RWPE2 (cell line): Measurements from ENCODE around the gene SYNE3.
A peak's percentile ranks its signal among the peaks of the same experiment; 100 is the strongest.

ENCODE experiments used
- ATAC-seq: fragments of 200-7000 bp; cut with Tn5 transposase; 3 replicates; pipeline ENCODE4 v1.9.1; 2021; ENCODE audit warnings: low read depth
- DNase-seq: peaks from one replicate; pipeline ENCODE4 v3.0.0-alpha.2; 2020; ENCODE audit warnings: low spot score
- H3K27ac ChIP-seq: fragments of 450-650 bp; 2 replicates; pipeline ENCODE4 v1.5.1; 2017; ENCODE audit warnings: mild to moderate bottlenecking; ENCODE audit not compliant: poor library complexity, severe bottlenecking
- H3K27me3 ChIP-seq: fragments of 250-450 bp; sonication (Bioruptor Pico); 2 replicates; pipeline ENCODE4 v1.5.1; 2021; ENCODE audit warnings: mild to moderate bottlenecking, moderate library complexity; ENCODE audit not compliant: insufficient read depth, poor library complexity, severe bottlenecking
- H3K36me3 ChIP-seq: fragments of 250-450 bp; sonication (Bioruptor Pico); 2 replicates; pipeline ENCODE4 v1.5.1; 2020; ENCODE audit warnings: low read depth, mild to moderate bottlenecking, moderate library complexity
- H3K4me1 ChIP-seq: fragments of 250-450 bp; sonication (Bioruptor Pico); 2 replicates; pipeline ENCODE4 v1.5.1; 2021; ENCODE audit warnings: mild to moderate bottlenecking, moderate library complexity; ENCODE audit not compliant: insufficient read depth, poor library complexity, severe bottlenecking
- H3K4me3 ChIP-seq: fragments of 250-450 bp; sonication (Bioruptor Pico); 2 replicates; pipeline ENCODE4 v1.5.1; 2021; ENCODE audit warnings: mild to moderate bottlenecking, moderate library complexity; ENCODE audit not compliant: severe bottlenecking
- H3K9me3 ChIP-seq: fragments of 250-450 bp; sonication (Bioruptor Pico); 2 replicates; pipeline ENCODE4 v1.5.1; 2021; ENCODE audit warnings: mild to moderate bottlenecking, moderate library complexity; ENCODE audit not compliant: severe bottlenecking
- CTCF ChIP-seq: fragments of 450-650 bp; IDR thresholded peaks from one replicate; pipeline ENCODE4 v1.5.1; 2017; ENCODE audit warnings: mild to moderate bottlenecking, moderate library complexity; ENCODE audit not compliant: poor library complexity, severe bottlenecking

Gene SYNE3

GRCh38 chr14:95531473-95531872 lies 15.0 kb upstream of the SYNE3 start:
- Histone ChIP-seq H3K4me1 (peaks cover 42% of the 10 kb centered on the region), H3K27ac (peak overlapping the region; percentile 70)
- peak; percentile 21 for DNase-seq

GRCh38 chr14:95530473-95531276 lies 14.2 kb upstream of the SYNE3 start:
- ATAC-seq (no peak), DNase-seq (peak; percentile 61)
- TF ChIP-seq CTCF = no peak
- Histone ChIP-seq H3K9me3 (no peaks in the 10 kb centered on the region), H3K27me3 (no peaks in the 10 kb centered on the region), H3K4me3 (no peak overlapping the region), H3K4me1 (peaks cover 38% of the 10 kb centered on the region), H3K36me3 (peaks cover 43% of the 10 kb centered on the region), H3K27ac (peak overlapping the region; percentile 70)

More at GRCh38 chr14:95531473-95531872, 15.0 kb upstream of the SYNE3 start:
- TF ChIP-seq CTCF = no peak
- Histone ChIP-seq H3K27me3 (no peaks in the 10 kb centered on the region), H3K4me3 (no peak overlapping the region), H3K9me3 (no peaks in the 10 kb centered on the region), H3K36me3 (peaks cover 43% of the 10 kb centered on the region)
- ATAC-seq = peak; percentile 9; the same call in 1 of the 3 replicates

- H3K4me1 ChIP-seq = peaks cover 51% of the 10 kb centered on the region
Observed at GRCh38 chr14:95529216-95529615, 12.8 kb upstream of the SYNE3 start.

GRCh38 chr14:95527387-95528002 lies 11.0 kb upstream of the SYNE3 start:
- no peak for DNase-seq
- peaks cover 62% of the 10 kb centered on the region for H3K4me1 ChIP-seq
- peak overlapping the region; percentile 88 for H3K27ac ChIP-seq
- peaks cover 32% of the 10 kb centered on the region for H3K36me3 ChIP-seq
- H3K9me3 ChIP-seq = no peaks in the 10 kb centered on the region
- peak; percentile 95 for TF ChIP-seq CTCF
- ATAC-seq = peak; percentile 20; the same call in 2 of the 3 replicates
- no peak overlapping the region for H3K4me3 ChIP-seq
- H3K27me3 ChIP-seq = no peaks in the 10 kb centered on the region

More at GRCh38 chr14:95529216-95529615, 12.8 kb upstream of the SYNE3 start:
- DNase-seq (peak; percentile 9), ATAC-seq (no peak)
- H3K4me3 ChIP-seq = no peak overlapping the region
- TF ChIP-seq CTCF = no peak
- no peak overlapping the region for H3K27ac ChIP-seq
- H3K27me3 ChIP-seq = no peaks in the 10 kb centered on the region
- H3K36me3 ChIP-seq = peaks cover 43% of the 10 kb centered on the region
- H3K9me3 ChIP-seq = no peaks in the 10 kb centered on the region
